HG03025 (cell line): ENCODE measurements around the gene KREMEN1.

ENCODE experiments used
- ATAC-seq: cut with Tn5 transposase; IDR thresholded peaks from one replicate; pipeline ENCODE4 v1.9.1; 2021; ENCODE audit warnings: mild to moderate bottlenecking, moderate library complexity; ENCODE audit not compliant: unreplicated experiment, low FRiP score

The KREMEN1 gene

DNA sequence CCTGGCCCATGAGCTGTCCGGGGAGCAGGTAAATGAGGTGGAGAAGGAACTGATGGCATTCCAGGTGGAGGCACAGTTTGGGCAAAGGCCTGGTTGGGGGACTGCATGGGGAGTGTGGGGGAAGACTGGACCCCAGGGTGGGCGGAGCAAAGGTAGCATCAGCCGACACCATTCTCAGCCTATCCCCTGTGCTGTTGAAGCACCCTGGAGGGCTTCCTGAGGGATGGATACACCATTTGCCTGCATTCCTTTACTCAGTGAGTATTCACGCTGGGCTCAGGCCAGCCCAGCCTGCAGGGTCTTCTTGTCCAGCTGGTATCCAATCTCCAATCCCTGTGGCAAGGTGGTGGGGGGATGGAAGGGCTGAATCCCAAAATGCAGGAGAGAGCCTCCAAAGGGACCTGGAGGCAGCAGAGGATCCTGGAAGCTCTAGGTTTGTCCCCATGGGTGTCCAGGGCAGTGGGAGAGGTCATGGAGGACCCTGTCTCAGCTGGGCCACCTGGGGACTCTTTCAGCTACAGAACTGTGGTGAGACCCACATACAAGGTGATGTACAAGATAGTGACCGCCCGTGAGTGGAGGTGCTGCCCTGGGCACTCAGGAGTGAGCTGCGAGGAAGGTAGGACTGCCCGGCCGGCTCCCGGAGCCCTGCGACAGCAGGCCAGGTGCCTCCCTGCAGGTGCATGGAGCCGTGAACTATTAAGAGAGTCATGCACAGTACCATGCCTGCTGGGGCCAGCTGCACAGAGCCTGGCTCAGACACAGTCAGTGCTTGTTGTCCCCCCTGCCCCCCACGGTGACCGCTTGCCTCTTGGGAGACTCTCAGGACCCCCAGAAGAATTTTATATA, 142.4 kb downstream of the KREMEN1 start:
- ATAC-seq = no peak

DNA sequence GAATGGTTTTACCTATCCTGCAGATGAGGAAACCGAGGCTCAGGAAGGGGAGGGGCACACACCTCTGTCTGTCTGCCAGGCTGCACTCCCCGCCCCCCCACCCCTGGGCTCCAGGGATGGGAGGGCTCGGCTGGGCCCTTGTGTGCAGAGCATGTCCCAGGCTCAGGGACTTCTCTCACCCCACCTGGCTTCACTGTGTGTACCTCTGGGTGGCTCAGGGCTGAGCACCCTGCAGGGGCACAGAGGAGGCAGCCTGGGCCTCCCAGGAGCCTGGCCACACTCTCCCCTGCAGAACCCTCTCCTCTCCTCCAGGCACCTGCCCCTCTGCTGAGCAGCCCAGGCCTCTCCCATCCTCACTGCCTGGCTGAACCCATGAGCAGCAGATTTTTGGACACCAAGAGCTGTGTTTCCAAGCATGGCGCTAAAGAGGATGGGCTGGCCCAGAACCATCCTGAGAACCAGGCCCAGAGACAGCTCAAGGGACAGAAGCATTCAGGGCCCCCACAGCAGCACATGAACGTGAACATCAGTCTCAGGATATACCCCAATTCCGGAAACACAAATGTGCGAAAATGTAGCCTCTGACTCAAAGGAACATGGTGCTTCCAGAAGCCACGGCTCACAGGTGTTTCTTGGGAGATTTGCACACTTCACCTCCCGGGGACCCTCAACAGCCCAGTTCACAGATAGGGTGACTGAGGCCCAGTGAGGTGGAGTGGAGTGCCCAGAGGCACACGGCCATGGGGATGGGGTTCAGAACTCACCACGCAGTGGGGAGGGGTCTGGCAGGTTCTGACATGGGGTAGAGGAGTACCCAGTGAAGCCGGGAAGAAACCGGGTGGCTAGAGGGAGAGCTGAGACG, 143.4 kb downstream of the KREMEN1 start:
- no peak for ATAC-seq

DNA sequence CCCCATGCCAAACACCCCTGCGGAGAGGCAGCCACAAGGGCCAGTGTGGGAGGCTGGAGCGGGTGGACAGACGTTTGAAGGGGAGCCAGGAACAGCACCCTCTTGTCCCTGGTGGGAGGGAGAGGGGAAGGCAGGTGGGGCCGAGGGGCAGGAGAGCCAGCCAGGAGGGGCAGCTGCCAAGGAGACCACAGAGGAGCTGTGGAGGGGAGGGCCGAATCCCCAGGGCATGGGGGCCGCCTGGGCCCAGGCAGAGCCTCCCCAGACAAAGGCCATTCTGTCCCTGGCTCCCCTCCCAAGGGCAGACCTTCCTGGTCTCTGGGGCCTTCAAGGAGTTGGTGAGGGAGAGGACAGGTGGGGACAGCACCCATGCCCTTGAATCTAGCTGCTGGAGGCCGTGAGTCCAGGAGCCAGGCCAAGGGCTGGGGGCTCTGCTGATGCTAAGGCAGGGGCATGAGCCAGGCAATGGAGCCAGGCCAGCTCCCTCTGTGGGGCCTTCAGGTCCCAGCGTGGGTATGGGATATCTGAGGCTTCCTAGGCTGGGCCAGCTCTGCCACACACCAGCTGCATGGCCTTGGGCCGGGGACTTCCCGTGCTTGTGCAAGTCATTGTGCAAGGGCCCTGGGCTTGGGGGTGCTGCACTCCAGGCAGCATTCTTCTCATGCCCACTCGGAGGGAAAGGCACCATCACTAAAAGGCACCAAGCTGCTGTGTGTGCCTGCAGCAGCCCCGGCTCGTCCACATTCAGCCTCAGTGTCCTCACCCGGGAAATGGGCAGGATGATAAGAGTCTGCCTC, 144.2 kb downstream of the KREMEN1 start:
- no peak for ATAC-seq
